Measurements from ENCODE around the gene PDPR.
"Not testable (repeated sequence)": the region's sequence is repeated elsewhere in the genome, so short reads cannot be mapped to it uniquely, and the experiment has no call there.

PDPR gene

GRCh38 chr16:70113982-70114826 lies at the start of gene PDPR:
PDPR (plus strand) TSS chr16:70114332; CDS start chr16:70120493, 6,161 bp downstream.
- peak; percentile 39 to 88 for DNase-seq

DNA sequence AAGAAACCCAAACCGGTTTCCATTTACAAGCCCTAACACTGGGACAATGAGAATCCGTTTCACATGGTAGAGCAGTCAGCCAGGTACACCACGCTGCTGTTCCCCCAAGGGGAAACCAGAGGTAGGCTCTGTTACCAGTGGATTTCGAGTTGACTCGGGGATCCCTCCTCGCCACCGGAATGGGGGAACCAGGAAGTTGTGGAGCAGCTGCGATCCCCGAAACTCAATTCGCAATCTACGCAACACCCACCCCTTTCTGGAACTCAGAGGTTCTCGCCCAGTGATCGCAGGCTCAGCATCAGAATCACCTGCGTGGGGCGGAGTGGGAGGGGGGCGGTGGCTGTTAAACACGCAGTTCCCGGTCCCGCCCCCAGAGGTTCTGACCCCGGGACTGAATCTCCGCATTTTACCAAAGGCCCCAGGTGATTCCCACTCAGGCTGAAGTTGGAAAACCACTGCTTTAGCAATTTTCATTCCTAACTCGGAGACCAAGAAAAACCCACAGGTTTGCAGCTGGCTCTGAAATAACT lies 49.2 kb upstream of the PDPR start:
- peak in 1 of 2 experiments; percentile 41 for DNase-seq

DNA sequence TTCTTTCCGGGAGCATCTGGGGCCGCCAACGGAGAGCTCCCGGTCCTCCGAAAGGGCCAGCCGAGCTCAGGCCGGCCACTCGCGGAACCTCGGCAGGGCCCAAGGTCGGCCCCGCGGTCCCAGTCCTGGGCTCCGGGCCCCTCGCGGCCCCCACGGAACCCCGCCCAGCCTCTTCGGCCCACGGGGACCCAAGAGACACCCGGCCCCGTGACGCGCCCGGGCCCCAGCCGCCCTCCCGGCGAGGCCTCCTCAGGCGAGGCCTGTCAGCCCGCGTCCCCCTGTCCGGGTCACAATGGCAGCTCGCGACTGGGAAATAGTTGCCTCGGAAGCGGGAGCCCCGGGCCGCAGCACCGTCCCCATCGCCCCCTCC lies 48.8 kb upstream of the PDPR start:
- DNase-seq: not testable (repeated sequence)

GRCh38 chr16:70065746-70066658 lies 48.1 kb upstream of the PDPR start:
- peak; percentile 60 to 89 for DNase-seq

GRCh38 chr16:70066751-70067150 lies 47.4 kb upstream of the PDPR start:
- not testable (repeated sequence) for DNase-seq

GRCh38 chr16:70079081-70079480 lies 35.1 kb upstream of the PDPR start:
- DNase-seq: not testable (repeated sequence)

DNA sequence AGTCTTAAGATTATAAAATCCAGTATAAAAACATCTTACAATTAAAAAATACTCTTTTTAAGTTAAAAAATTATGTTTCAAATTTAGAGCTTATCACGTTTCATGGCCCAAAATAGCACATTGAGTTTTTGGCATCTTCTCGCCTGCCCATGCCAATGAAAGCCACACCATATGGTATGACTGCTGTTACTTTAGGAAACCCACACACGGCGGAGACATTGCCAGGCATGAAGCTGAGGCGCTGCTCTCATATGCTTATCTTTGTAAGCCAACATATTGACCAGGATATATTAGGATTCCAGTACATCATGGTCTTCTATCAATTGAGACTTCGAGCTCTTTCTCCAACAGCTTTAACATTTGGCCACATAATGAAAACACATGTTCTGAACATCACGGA lies 32.9 kb upstream of the PDPR start:
- not testable (repeated sequence) for DNase-seq

DNA sequence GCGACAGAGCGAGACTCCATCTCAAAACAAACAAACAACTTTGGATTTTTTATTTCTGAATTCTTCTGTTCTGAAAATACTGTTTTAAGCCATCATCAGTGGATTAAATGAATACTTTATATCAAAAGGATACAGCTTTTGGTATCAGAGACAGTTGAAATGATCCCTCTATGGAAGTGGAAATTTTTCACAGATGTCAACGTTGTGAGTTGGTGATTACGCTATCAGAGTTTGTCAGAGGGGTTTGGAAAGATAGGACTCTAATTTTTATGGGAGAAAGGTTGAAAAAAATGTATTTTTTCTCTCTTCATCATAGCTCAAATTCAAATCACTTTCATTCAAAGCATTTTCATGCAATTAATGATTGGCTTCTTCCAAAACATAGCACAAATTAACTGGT lies 30.2 kb upstream of the PDPR start:
- DNase-seq: not testable (repeated sequence)

GRCh38 chr16:70088160-70088559 lies 26.0 kb upstream of the PDPR start:
- DNase-seq: not testable (repeated sequence)

DNA sequence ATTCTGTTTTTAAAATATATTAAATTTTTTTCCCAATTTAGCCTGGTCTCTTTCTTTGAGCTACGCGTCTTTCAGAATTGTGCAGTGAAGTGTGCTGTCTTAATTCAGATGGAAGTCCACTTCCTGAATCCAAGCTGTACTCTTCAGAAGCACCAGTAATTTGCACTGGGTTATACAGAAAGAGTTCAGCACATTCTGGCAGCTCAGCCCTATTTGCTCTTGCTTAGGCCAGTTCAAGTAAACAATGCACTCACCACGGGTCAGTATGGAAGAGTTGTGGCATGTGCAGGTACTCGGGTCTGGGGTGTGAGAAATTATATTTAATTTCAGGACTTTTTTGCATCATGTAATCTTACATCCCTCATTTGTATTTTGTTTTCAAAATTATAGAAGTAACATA lies 25.3 kb upstream of the PDPR start:
- not testable (repeated sequence) for DNase-seq

DNA sequence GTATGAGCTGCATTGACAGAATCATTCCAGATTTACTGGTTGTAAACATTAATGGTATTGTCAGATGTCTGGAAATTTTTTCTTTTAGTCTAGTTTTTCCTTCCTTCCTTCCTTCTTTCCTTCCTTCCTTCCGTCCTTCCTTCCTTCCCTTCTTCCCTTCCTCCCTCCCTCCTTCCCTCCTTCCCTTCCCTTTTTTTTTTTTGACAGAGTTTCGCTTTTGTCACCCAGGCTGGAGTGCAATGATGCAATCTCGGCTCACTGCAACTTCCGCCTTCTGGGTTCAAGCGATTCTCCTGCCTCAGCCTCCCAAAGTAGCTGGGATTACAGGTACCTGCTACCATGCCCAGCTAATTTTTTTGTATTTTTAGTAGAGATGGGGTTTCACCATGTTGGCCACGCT lies 24.8 kb upstream of the PDPR start:
- DNase-seq: not testable (repeated sequence)

DNA sequence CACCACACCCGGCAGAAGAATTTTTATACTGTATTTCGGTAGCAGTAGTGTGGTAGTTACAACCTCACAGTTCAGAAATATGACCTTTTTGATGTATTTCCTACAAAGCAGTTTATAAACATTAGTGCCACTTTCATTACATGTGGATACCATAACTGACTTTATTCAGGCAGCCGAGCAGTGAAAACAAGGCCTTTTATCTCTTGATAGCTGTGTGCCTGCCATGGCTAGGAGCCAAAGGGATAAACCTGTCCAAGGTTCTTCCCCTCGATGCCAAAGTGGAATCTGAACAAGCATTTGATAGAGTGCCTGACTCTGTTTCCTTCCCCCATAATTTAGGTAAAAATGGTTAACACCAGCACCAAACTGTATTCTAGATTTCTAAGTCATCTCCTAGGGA lies 23.0 kb upstream of the PDPR start:
- DNase-seq: not testable (repeated sequence)

DNA sequence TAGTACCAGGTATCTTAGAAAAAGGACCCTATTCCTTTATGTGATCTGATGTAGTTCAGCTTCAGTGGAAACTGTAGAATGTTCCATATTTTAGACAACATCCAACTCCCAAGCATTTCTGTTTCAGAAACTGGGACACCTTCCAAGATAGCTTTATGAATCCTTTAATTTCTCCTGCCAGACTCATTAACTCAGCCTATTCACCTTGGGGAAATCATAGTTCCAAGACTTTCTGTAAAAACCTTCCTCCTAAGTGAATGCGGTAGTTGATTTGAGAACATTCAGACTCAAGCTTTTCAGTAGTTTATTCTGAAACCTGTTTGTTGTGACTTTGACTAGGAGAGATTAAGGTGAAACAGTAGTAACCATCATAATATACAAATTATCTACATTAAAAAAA lies 20.0 kb upstream of the PDPR start:
- DNase-seq: not testable (repeated sequence)

DNA sequence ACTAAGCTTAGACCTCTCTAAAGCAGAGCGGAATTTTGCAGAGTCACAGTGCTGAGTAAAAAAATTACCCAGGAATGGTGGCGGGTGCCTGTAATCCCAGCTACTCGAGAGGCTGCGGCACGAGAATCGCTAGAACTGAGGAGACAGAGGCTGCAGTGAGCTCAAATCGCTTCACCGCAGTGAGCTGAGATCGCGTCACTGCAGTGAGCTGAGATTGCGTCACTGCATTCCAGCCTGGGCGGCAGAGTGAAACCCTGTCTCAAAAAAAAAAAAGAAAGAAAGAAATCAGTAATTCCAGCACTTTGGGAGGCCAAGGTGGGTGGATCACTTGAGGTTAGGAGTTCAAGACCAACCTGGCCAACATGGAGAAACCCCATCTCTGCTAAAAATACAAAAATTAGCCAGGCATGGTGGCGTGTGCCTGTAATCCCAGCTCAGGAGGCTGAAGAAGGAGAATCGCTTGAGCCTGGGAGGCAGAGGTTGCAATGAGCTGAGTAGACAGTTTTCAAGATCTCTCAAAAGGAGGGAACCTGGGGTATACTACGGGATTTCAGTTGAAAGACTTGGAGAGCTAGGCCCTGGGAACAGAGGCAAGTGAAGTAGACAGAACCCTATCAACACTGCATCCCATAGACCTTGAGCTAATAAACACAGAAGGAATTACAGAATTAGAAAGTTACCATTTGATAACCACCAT lies 4.4 kb upstream of the PDPR start:
- DNase-seq: not testable (repeated sequence)

GRCh38 chr16:70112162-70112561 lies 2.0 kb upstream of the PDPR start:
- not testable (repeated sequence) for DNase-seq

DNA sequence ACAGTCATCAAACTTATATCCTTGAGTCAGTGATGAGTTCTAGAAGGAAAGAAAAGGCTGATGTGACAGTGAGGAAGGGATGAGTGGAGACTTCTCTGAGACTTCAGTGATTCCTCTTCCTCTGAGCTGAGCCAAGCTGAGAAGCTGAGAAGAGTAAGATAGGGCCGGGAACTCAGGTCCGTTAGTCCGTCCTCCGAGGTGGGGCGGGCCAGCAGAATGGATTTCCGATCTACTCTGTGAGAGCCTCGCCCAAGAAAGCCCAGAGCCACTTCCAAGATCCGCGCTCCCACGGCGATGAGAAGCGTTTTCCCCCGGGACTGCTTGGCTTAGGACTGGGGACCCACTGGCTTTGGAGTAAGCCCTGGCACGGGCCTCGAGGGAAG lies 542 bp upstream of the PDPR start:
- DNase-seq: not testable (repeated sequence)

DNA sequence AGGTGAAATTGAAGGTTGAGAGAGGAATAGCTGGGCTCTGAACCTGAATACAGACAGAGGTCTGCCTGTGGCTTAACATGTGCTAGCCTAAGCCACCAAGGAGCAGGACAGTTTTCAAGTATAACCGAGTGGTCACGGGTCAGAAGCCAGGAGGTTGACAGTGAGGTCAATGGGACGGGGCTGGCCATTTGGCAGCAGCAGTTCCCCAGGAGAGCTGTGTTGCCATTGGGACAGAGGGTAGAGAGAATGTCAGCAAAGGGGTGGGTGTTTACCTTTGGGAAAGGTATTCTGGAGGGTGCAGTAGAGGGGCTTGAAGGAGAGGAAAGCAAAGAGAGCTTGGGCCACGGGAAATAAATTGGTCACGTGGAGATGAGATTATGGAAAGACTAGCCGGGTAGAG lies 4.2 kb downstream of the PDPR start:
- DNase-seq: not testable (repeated sequence)

DNA sequence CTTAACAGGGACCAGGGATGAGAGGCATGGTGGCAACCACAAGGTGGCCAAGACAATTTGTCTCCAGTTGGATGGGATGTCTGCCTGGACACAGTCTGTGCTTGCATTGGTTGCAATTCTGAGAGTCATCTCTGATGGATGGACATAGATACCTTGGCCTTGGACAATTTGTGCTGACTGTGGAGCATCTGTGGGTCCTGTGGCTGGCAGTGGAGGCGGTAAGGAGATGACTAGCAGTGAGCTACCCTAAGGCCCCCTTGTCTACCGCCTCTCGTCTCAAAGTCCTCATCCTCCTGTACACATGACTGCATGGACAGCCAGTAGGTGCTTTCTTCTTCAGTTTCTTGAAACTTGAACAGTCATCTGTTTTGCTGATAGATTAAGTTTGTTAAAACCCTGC lies 4.6 kb downstream of the PDPR start:
- DNase-seq: not testable (repeated sequence)

GRCh38 chr16:70120398-70120797 lies 6.3 kb downstream of the PDPR start:
- DNase-seq: not testable (repeated sequence)

GRCh38 chr16:70123822-70124221 lies 9.7 kb downstream of the PDPR start:
- not testable (repeated sequence) for DNase-seq

DNA sequence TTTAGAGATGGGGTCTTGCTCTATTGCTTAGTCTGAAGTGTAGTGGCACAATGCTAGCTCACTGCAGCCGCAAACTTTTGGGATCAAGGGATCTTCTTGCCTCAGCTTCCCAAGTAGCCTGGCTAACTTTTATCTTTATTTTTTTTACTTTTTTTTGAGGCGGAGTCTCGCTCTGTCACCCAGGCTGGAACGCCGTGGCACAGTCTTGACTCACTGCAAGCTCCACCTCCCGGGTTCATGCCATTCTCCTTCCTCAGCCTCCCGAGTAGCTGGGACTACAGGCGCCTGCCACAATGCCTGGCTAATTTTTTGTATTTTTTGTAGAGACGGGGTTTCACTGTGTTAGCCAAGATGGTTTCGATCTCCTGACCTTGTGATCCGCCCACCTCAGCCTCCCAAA lies 12.1 kb downstream of the PDPR start:
- DNase-seq: not testable (repeated sequence)

DNA sequence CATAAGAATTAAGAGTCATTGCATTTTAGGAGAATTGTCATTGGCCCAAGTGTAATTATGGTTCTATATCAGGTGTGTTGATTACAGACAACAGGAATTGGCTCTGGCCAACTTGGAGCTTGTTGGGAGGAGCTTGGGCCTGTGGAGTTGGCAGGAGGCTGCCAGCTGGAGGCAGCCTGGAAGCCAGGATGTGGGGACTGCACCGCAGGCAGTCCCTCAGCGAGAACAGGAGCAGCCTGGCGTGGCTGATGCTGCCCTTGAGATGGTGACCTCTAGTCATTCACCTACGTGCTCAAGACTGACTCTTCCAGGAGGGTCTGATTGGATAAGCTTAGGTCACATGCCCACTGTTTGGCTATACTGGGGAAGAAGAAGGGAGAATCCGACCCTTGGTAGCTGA lies 13.6 kb downstream of the PDPR start:
- not testable (repeated sequence) for DNase-seq

DNA sequence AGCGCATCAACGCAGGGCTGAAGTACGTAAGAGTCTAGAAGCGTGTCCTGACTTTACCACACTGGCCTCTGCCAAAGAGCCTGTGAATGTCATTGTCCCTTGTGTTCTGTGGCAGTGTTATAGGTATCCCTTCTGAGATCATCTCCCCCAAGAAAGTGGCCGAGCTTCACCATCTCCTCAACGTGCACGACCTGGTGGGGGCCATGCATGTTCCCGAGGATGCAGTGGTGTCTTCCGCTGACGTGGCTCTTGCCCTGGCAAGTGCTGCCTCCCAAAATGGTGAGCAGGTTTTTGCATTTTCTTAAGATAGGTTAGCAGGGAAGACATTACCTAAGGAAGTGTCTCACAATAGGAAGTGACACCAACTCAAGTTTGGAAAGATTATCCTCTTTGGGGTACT lies 14.7 kb downstream of the PDPR start:
- not testable (repeated sequence) for DNase-seq
